ENCODE results near the gene SLC17A2. TPM values are rescaled to one million over a fixed set of nuclear protein-coding genes. Genes with fewer than 3 reads are reported as not detected.
A peak's percentile ranks its signal among the peaks of the same experiment; 100 is the strongest.

Gene SLC17A2
- total and polyA plus RNA-seq, 2 of the 13 experiments (the other 11 are each of a cell fraction or from before 2014, with no cell fraction given), result 11.2 to 32.4 TPM

- TF ChIP-seq EP300 (IDR thresholded peaks at IDR 0.05; ENCODE audit: low read depth in 2 of 2, low read length in 2 of 2), result no peak
- TF ChIP-seq EP300 (CRISPR knock-in tag; IDR thresholded peaks at IDR 0.05; ENCODE audit: borderline replicate concordance), result no peak
- peak; percentile 38 for TF ChIP-seq CEBPB (IDR thresholded peaks at IDR 0.05; ENCODE audit: borderline replicate concordance, low read depth, low read length)
- no peak for TF ChIP-seq FOXK2 (IDR thresholded peaks at IDR 0.05)
- peak; percentile 78 for TF ChIP-seq FOSL2 (CRISPR knock-in tag; IDR thresholded peaks at IDR 0.05)
Observed at GRCh38 chr6:25971187-25971821, 40.8 kb upstream of the SLC17A2 start (continued).

GRCh38 chr6:25968769-25969168, 38.3 kb upstream of the SLC17A2 start:
- Histone ChIP-seq H3K4me2 (ENCODE audit: low read depth, low read length) (no peak overlapping the region), H3K4me3 (replicated peaks in 1 of 3; ENCODE audit: insufficient read depth in 1 of 3, low read depth in 2 of 3, low read length in 3 of 3) (no peak overlapping the region), H4K20me1 (ENCODE audit: insufficient read depth, low read length) (no peaks in the 10 kb centered on the region), H3K9me3 (ENCODE audit: low read length) (no peaks in the 10 kb centered on the region), H3K27ac (ENCODE audit: extremely low read length, insufficient read depth, low read length) (no peak overlapping the region), H3K4me1 (ENCODE audit: insufficient read depth, low read length) (peaks cover 2% of the 10 kb centered on the region), H2AFZ (ENCODE audit: low read length) (no peak overlapping the region), H3K36me3 (replicated peaks in 1 of 2; ENCODE audit: control insufficient read depth in 1 of 2, insufficient read depth in 2 of 2, low read length in 2 of 2) (peaks cover 8 to 50% of the 10 kb centered on the region in 2 experiments), H3K27me3 (ENCODE audit: control insufficient read depth in 1 of 2, insufficient read depth in 2 of 2, low read length in 2 of 2) (no peaks in the 10 kb centered on the region), H3K9ac (ENCODE audit: insufficient read depth, low read depth, low read length) (no peak overlapping the region), H3K79me2 (ENCODE audit: insufficient read depth, low read length) (no peaks in the 10 kb centered on the region)
- FAIRE-seq (no peak), ATAC-seq (no peak), DNase-seq (ENCODE audit: low spot score) (no peak)
- intact Hi-C loops (cut with micrococcal nuclease; ENCODE audit: unreplicated experiment), result no loop called here
- in situ Hi-C loops (cut with HindIII; ENCODE audit: extremely low pct_ligation_motif_present, low pct_unique_long_range_greater_than_20kb), result no loop called here
- ChIA-PET POLR2A (no interaction called here), CTCF (ENCODE audit: low intra/inter-chr PET ratio, low total read pairs) (no interaction called here)
- no TSS peak for BruUV-seq (replicated peaks)
- TF ChIP-seq ZNF792 (CRISPR knock-in tag; IDR thresholded peaks at IDR 0.05) (no peak), HOXA3 (CRISPR knock-in tag; IDR thresholded peaks at IDR 0.05) (no peak), EZH2 (conservative IDR thresholded peaks at IDR 0.05; ENCODE audit: low read depth, low read length) (no peak), MXD3 (CRISPR knock-in tag; IDR thresholded peaks at IDR 0.05) (no peak), HDAC1 (CRISPR knock-in tag; IDR thresholded peaks at IDR 0.05) (no peak), ZNF549 (CRISPR knock-in tag; IDR thresholded peaks at IDR 0.05) (no peak), GMEB1 (CRISPR knock-in tag; IDR thresholded peaks at IDR 0.05; ENCODE audit: borderline replicate concordance) (no peak), HMG20A (CRISPR knock-in tag; IDR thresholded peaks at IDR 0.05; ENCODE audit: borderline replicate concordance) (no peak), HOXA5 (CRISPR knock-in tag; IDR thresholded peaks at IDR 0.05) (no peak), ZNF644 (CRISPR knock-in tag; IDR thresholded peaks at IDR 0.05; ENCODE audit: low read depth) (no peak), FOXA3 (CRISPR knock-in tag; IDR thresholded peaks at IDR 0.05) (no peak), ATF7-NPFF (CRISPR knock-in tag; IDR thresholded peaks at IDR 0.05; ENCODE audit: low read depth) (no peak), ZHX2 (IDR thresholded peaks at IDR 0.05; ENCODE audit: low read depth) (no peak), ZHX2 (CRISPR knock-in tag; IDR thresholded peaks at IDR 0.05; ENCODE audit: borderline replicate concordance) (no peak)
